T-cell (primary cell): Measurements from ENCODE around the gene PXT1. TPM values are rescaled to one million over a fixed set of nuclear protein-coding genes. Genes with fewer than 3 reads are reported as not detected.

Experiments used
- ATAC-seq, 4 experiments: fragments of 200-7000 bp in 3 of 4; fragments of 150-1000 bp in 1 of 4; cut with Tn5 transposase; replicated peaks in 1 of 4; 1 replicate in 3 of 4; 2 replicates in 1 of 4; pipeline ENCODE4 v1.10.0; 2021; ENCODE audit warnings: moderate library complexity in 3 of 4, mild to moderate bottlenecking in 2 of 4, moderate number of reproducible peaks in 1 of 4
- CTCF ChIA-PET, 2 donors: fragments of 300-600 bp; sonication (Branson Sonifier 250); formaldehyde crosslinking; loops; one replicate each; lab custom pipeline; 2022; ENCODE audit warnings: antibody characterized with exemption in 2 of 2; lab: Charles Lee
- POLR2A ChIA-PET, 2 donors: fragments of 300-600 bp; sonication (Branson Sonifier 250); formaldehyde crosslinking; loops; one replicate each; lab custom pipeline; 2022; ENCODE audit warnings: antibody characterized with exemption in 2 of 2; lab: Charles Lee
- DNase-seq, 35 experiments: peaks; one replicate each; pipeline versions ENCODE4 v3.0.0 to v3.0.0-alpha.2; 2013 to 2023
- H3K27ac ChIP-seq: one replicate; pipeline ENCODE4 v1.5.1; 2013; ENCODE audit warnings: low read length
- H3K27me3 ChIP-seq, 2 experiments: replicated peaks in 1 of 2; 1 replicate in 1 of 2; 2 replicates in 1 of 2; pipeline versions ENCODE4 v1.6.1 to v1.7.0; 2013; ENCODE audit warnings: low read length in 1 of 2, mixed read lengths in 1 of 2; ENCODE audit not compliant: control insufficient read depth in 2 of 2, insufficient read depth in 2 of 2; ENCODE audit errors: extremely low read depth in 1 of 2
- H3K36me3 ChIP-seq, 2 donors: 1 replicate in 1 of 2; 2 replicates in 1 of 2; pipeline versions ENCODE4 v1.6.1 to v1.7.0; 2013; ENCODE audit warnings: low read length in 1 of 2; ENCODE audit not compliant: control insufficient read depth in 2 of 2, insufficient read depth in 1 of 2; ENCODE audit errors: extremely low read depth in 1 of 2
- H3K4me1 ChIP-seq, 2 experiments: 1 replicate in 1 of 2; 2 replicates in 1 of 2; pipeline versions ENCODE4 v1.6.1 to v1.7.0; 2013; ENCODE audit warnings: low read length in 2 of 2, mixed read lengths in 1 of 2; ENCODE audit not compliant: insufficient read depth in 2 of 2, control insufficient read depth in 1 of 2; ENCODE audit errors: extremely low read depth in 1 of 2
- H3K4me3 ChIP-seq, 2 donors: 1 replicate in 1 of 2; 2 replicates in 1 of 2; pipeline versions ENCODE4 v1.5.1 to v1.7.0; 2013; ENCODE audit warnings: mild to moderate bottlenecking in 2 of 2, low read length in 1 of 2, moderate library complexity in 1 of 2; ENCODE audit not compliant: control insufficient read depth in 1 of 2; ENCODE audit errors: extremely low read depth in 1 of 2
- H3K9me3 ChIP-seq: 2 replicates; pipeline ENCODE4 v1.7.0; 2013
- H3K27ac Mint-ChIP-seq, 2 donors: one replicate each; pipeline ENCODE4 v1.8.0; 2020 to 2021; ENCODE audit warnings: mild to moderate bottlenecking in 2 of 2, mixed read lengths in 2 of 2
- H3K27me3 Mint-ChIP-seq, 2 donors: one replicate each; pipeline ENCODE4 v1.8.0; 2021 to 2022; ENCODE audit warnings: mixed read lengths in 2 of 2
- H3K36me3 Mint-ChIP-seq: one replicate; pipeline ENCODE4 v1.8.0; 2021; ENCODE audit warnings: mixed read lengths
- H3K4me1 Mint-ChIP-seq, 3 donors: one replicate each; pipeline ENCODE4 v1.8.0; 2020 to 2022; ENCODE audit warnings: mixed read lengths in 3 of 3, mild to moderate bottlenecking in 1 of 3
- H3K4me3 Mint-ChIP-seq, 3 donors: one replicate each; pipeline ENCODE4 v1.8.0; 2020 to 2022; ENCODE audit warnings: mild to moderate bottlenecking in 3 of 3, mixed read lengths in 3 of 3, moderate library complexity in 3 of 3
- H3K9me3 Mint-ChIP-seq, 3 donors: one replicate each; pipeline ENCODE4 v1.8.0; 2020 to 2022; ENCODE audit warnings: mixed read lengths in 3 of 3
- WGBS: methylation state at CpG from one replicate; pipeline ENCODE4 v1.1.5; 2013; ENCODE audit warnings: missing lambda C conversion rate; ENCODE audit not compliant: insufficient coverage; 5-methylcytosine and 5-hydroxymethylcytosine counted together
- total RNA-seq, 35 experiments: library from RNA in 6 of 35; stranded (reverse) in 6 of 35; fragments of 120-200 nt in 1 of 35; gene quantifications; one replicate each; pipeline versions ENCODE4 v1.2.1 to v1.2.4 and lab custom pipeline; 2013 to 2026

The PXT1 gene
- total RNA-seq, 5 donors from 2014 or later (not counting 1 experiment from before 2014, with no cell fraction given), result 0.13 to 0.44 (median 0.25) TPM; not detected in 1

DNA sequence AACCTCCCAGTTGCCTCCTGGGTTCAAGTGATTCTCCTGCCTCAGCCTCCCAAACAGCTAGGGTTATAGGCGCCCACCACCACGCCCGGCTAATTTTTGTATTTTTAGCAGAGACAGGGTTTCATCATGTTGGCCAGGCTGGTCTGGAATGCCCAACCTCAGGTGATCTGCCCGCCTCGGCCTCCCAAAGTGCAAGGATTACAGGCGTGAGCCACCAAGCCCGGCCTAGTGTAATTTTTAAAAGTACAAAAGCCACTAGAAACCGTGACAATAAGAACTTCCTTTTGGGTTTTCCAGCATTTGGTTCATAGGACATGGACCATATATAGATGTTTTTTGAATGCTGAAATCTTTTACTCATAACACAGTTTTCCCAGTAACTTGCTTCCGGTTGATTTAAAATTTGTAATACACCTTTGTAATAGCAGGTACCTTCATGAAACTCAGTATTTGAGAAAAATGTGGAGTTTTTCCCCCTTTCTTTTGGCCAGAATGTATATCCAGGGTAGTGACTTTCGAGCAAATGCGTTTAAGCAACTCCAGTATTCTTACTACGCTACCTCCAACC lies 467 bp downstream of the PXT1 start:
- WGBS, result 38% methylated on average over 6 of the region's 12 CpGs
- Mint-ChIP-seq H3K36me3 (peaks cover 3% of the 10 kb centered on the region), H3K9me3 (no peaks in the 10 kb centered on the region), H3K27me3 (no peaks in the 10 kb centered on the region), H3K4me1 (peaks cover 47 to 55% (median 51%) of the 10 kb centered on the region in 3 donors), H3K27ac (peak overlapping the region; percentile 97 to 98), H3K4me3 (peak overlapping the region; percentile 96 to 97 (median 97))
- H3K4me1 ChIP-seq, result peaks cover 18 to 32% of the 10 kb centered on the region in 2 experiments
- ChIA-PET POLR2A (interaction anchor here in 1 of 2 donors (0.7 kb wide), 1 partner anchor 459 kb away, joined by 3 read pairs; no protein-coding TSS in a partner anchor), CTCF (no interaction called here)
- ATAC-seq (no peak), DNase-seq (no peak)
- H3K27ac ChIP-seq, result peak overlapping the region; percentile 89
- no peaks in the 10 kb centered on the region for H3K36me3 ChIP-seq
- no peaks in the 10 kb centered on the region for H3K27me3 ChIP-seq
- peak overlapping the region; percentile 74 to 98 for H3K4me3 ChIP-seq
- H3K9me3 ChIP-seq, result no peaks in the 10 kb centered on the region

DNA sequence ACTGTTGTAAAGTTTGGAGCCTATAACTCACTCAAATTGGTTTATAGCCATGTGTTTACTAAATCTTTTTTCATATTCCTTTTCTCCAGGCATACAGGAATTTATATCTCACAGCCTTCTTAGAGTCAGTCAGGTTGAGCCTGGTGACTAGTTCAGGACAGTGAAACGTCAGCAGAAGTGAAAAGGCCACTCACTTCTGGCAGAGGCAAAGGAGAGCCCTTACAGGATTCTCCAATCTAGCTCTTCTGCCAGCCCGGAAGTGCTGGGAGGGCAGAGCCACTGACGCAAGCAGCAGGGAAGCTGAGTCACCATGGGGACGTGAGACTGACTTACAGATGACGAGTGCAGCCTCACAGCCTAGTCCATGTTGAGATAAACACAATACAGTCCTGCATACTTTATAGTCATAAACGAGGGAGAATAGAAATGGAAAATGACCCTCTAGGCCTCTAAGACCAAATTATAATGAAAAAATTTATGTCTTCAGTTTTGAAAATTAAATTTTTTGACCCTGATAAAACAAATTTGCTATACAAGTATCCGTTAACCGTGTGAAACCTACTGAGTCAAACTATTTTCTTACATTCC lies 1.3 kb downstream of the PXT1 start:
- Mint-ChIP-seq H3K9me3 (no peaks in the 10 kb centered on the region), H3K4me3 (peak overlapping the region; percentile 44 to 64 (median 53)), H3K36me3 (peaks cover 3% of the 10 kb centered on the region), H3K27me3 (no peaks in the 10 kb centered on the region), H3K27ac (peak overlapping the region; percentile 89 to 93), H3K4me1 (peaks cover 39 to 47% (median 43%) of the 10 kb centered on the region in 3 donors)
- H3K27ac ChIP-seq, result peak overlapping the region; percentile 89
- DNase-seq (peak; percentile 41 to 88 (median 73)), ATAC-seq (peak; percentile 48 to 77 (median 58))
- no peaks in the 10 kb centered on the region for H3K9me3 ChIP-seq
- ChIA-PET POLR2A (interaction anchor here in 1 of 2 donors (0.6 to 1.0 kb wide), 3 partner anchors 18 to 458 kb away, joined by 3 read pairs; no protein-coding TSS in a partner anchor), CTCF (interaction anchor here in 1 of 2 donors (1.1 to 2.3 kb wide), 2 partner anchors 10 to 18 kb away, joined by 8 to 11 read pairs; no protein-coding TSS in a partner anchor)
- no peak overlapping the region for H3K4me3 ChIP-seq
- no peaks in the 10 kb centered on the region for H3K27me3 ChIP-seq
- WGBS, result 6% methylated on average over 3 of the region's 8 CpGs
- H3K4me1 ChIP-seq, result peaks cover 18 to 31% of the 10 kb centered on the region in 2 experiments
- H3K36me3 ChIP-seq, result no peaks in the 10 kb centered on the region

DNA sequence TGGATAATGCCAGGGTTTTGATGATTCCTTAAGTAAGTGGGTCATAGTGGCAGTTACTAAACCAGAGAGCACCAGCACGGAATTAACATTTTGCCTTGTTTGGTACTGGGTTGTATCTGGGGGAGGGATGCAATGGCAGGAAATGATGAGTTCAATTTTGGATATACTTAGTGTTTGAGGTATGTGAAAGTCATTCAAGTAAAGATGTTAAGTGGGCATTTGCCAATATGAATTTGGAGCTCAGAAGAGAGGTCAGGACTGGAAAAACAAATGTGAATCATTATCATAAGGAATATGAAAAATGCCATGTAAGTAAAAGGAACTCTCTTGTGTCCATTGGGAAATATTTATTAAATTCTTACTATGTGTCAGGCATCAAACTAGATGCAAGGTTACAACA lies 6.2 kb downstream of the PXT1 start:
- H3K4me1 ChIP-seq, result peaks cover 0 to 3% of the 10 kb centered on the region in 2 experiments
- Mint-ChIP-seq H3K36me3 (no peaks in the 10 kb centered on the region), H3K9me3 (no peaks in the 10 kb centered on the region), H3K4me1 (peaks cover 6 to 10% (median 7%) of the 10 kb centered on the region in 3 donors), H3K27me3 (no peaks in the 10 kb centered on the region), H3K27ac (no peak overlapping the region), H3K4me3 (no peak overlapping the region)
- no peak for DNase-seq
- ChIA-PET CTCF (interaction anchor here in 1 of 2 donors (0.7 kb wide), 1 partner anchor 196 kb away, joined by 3 read pairs; no protein-coding TSS in a partner anchor), POLR2A (no interaction called here)
- no peak overlapping the region for H3K27ac ChIP-seq
- ATAC-seq, result no peak
- H3K36me3 ChIP-seq, result no peaks in the 10 kb centered on the region
- H3K9me3 ChIP-seq, result no peaks in the 10 kb centered on the region
- WGBS, result 100% methylated on average over 1 of the region's 1 CpG
- H3K27me3 ChIP-seq, result no peaks in the 10 kb centered on the region
- H3K4me3 ChIP-seq, result no peak overlapping the region

DNA sequence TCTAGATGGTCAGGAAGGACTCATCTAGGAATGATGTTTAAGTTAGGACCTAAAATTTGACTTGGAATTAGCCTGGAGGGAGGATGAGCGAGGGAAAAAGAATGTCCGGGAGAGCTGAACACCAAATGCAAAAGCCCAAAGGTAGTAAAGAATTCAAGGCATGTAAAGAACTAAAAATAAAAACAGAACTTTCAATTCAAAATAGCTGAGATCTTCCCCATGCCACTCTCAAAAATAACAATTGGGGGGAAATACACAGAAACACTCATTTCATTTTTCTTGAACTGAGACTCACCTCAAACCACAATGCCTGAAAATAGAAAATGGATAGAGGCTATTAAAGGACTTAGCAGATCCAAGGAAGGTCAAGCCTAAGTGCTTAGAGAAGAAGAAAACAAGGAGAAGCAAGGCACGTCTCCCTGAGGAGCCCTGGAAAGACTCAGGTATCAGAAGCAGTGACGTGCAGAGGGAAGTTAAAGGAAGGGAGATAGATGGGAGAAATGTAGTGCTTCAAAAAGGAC lies 10.4 kb downstream of the PXT1 start:
- ATAC-seq (no peak), DNase-seq (no peak)
- Histone ChIP-seq H3K4me1 (no peaks in the 10 kb centered on the region), H3K36me3 (no peaks in the 10 kb centered on the region), H3K4me3 (no peak overlapping the region), H3K9me3 (no peaks in the 10 kb centered on the region), H3K27ac (no peak overlapping the region), H3K27me3 (peaks cover 0 to 3% of the 10 kb centered on the region in 2 experiments)
- Mint-ChIP-seq H3K27me3 (no peaks in the 10 kb centered on the region), H3K36me3 (no peaks in the 10 kb centered on the region), H3K4me1 (no peaks in the 10 kb centered on the region), H3K4me3 (no peak overlapping the region), H3K9me3 (no peaks in the 10 kb centered on the region), H3K27ac (no peak overlapping the region)
- ChIA-PET CTCF (interaction anchor here in 1 of 2 donors (0.6 kb wide), 1 partner anchor 34 kb away, joined by 6 read pairs; no protein-coding TSS in a partner anchor), POLR2A (interaction anchor here in 1 of 2 donors (0.7 kb wide), 1 partner anchor 11 kb away, joined by 4 read pairs; no protein-coding TSS in a partner anchor)
- 92% methylated on average over 1 of the region's 4 CpGs for WGBS

DNA sequence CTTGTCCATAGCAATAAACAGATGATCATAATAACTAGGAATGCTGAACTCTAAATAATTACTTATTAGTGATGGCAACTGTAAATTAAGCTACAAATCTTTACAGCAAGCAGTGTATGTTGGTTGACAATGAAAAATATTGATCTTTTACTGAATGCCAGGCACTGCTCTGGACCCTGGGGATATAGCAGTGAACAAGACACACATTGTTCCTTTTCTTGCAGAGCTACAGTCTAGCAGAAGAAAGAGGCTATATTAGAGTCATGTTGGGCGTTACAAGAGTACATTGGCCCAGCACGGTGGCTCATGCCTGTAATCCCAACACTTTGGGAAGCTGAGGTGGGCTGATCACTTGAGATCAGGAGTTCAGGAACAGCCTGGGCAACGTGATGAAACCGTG lies 11.5 kb downstream of the PXT1 start:
- H3K4me3 ChIP-seq, result no peak overlapping the region
- H3K27ac ChIP-seq, result no peak overlapping the region
- DNase-seq (no peak), ATAC-seq (no peak)
- H3K4me1 Mint-ChIP-seq, result no peaks in the 10 kb centered on the region
- 100% methylated on average over 2 of the region's 4 CpGs for WGBS
- H3K27ac Mint-ChIP-seq, result no peak overlapping the region
- no peaks in the 10 kb centered on the region for H3K36me3 Mint-ChIP-seq
- no peaks in the 10 kb centered on the region for H3K27me3 Mint-ChIP-seq
- H3K36me3 ChIP-seq, result no peaks in the 10 kb centered on the region
- peaks cover 0 to 3% of the 10 kb centered on the region in 2 experiments for H3K27me3 ChIP-seq
- H3K4me3 Mint-ChIP-seq, result no peak overlapping the region
- ChIA-PET POLR2A (no interaction called here), CTCF (interaction anchor here in 1 of 2 donors (0.6 kb wide), 1 partner anchor 75 kb away, joined by 3 read pairs; no protein-coding TSS in a partner anchor)
- no peaks in the 10 kb centered on the region for H3K4me1 ChIP-seq
- no peaks in the 10 kb centered on the region for H3K9me3 Mint-ChIP-seq
- no peaks in the 10 kb centered on the region for H3K9me3 ChIP-seq

DNA sequence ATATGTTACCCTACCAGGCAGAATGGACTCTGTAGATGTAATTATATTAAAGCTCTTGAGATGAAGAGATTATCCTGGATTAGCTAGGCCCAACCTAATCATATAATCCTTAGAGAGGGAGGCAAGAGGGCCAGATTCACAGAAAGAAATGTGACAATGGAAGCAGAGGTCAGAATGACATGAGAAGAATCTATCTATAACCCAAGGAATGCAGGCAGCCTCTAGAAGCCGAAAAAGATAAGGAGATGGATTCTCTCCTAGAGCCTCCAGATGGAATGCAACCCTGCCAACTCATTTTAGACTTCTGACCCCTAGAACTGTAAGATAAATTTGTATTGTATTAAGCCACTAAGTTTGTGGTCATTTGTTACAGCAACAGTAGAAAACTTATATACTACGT lies 12.3 kb downstream of the PXT1 start:
- H3K9me3 ChIP-seq, result no peaks in the 10 kb centered on the region
- no peak for ATAC-seq
- Mint-ChIP-seq H3K27ac (no peak overlapping the region), H3K4me3 (no peak overlapping the region), H3K36me3 (no peaks in the 10 kb centered on the region), H3K27me3 (no peaks in the 10 kb centered on the region), H3K9me3 (no peaks in the 10 kb centered on the region), H3K4me1 (no peaks in the 10 kb centered on the region)
- no peak overlapping the region for H3K4me3 ChIP-seq
- ChIA-PET CTCF (no interaction called here), POLR2A (interaction anchor here (0.5 to 0.6 kb wide), 2 partner anchors 277 to 401 kb away, joined by 3 to 4 read pairs; no protein-coding TSS in a partner anchor)
- no peaks in the 10 kb centered on the region for H3K4me1 ChIP-seq
- peaks cover 0 to 3% of the 10 kb centered on the region in 2 experiments for H3K27me3 ChIP-seq
- DNase-seq, result no peak
- no CpG with 5 or more reads among the region's 2 CpGs for WGBS
- H3K27ac ChIP-seq, result no peak overlapping the region
- no peaks in the 10 kb centered on the region for H3K36me3 ChIP-seq
